ENCODE data around the gene MYMK. TPM values are rescaled to one million over a fixed set of nuclear protein-coding genes. Genes with fewer than 3 reads are reported as not detected.

The MYMK gene
- total RNA-seq, 1 experiment from 2014 or later = 0.64 TPM

DNA sequence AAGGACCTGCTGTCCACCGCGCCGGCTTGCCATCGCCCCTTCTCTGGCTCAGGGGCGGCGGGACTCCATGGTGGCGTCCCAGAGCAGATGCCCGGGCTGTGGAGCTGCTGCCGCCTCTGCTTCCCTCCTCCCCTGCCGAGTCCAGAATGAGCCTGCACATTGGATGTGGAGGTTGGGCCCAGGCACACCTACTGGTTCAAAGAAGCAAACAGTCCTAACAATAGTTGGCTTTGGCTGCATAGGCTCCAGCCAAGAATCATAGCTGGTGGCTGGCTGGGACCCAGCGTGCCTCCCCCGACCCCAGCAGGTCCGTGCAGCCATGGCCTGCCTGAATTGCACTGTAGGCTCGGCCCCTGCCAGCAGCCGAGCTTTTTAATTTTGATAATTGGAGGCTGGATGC lies 35.6 kb upstream of the MYMK start:
- no peak for DNase-seq (ENCODE audit: low spot score)
- in situ Hi-C loops (cut with HindIII; ENCODE audit: low sequenced_read_pairs) = no loop called here

- no peak for DNase-seq (ENCODE audit: low spot score)
- in situ Hi-C loops (cut with HindIII; ENCODE audit: low sequenced_read_pairs) = no loop called here
Measured at GRCh38 chr9:133558191-133559126, 33.7 kb upstream of the MYMK start.

DNA sequence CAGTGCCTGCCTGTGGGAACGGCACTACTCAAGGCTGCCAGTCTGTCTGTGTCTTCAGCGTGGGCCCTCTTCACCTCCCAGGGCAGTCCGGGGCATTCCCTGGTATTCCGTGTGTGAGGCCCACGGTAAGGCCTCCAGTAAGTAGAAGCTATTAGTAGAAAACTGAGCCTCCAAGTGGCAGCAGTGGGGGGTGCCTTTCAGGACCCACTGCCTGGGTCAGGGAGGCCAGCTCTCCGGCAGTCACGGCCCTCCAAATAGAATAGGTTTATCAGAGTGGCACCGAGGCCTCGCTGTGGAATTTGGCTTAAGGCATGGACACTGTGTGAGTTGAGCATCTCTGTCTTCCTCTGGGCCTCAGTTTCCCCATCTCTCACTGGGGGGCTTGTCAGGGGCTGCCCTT lies 32.8 kb upstream of the MYMK start:
- in situ Hi-C loops (cut with HindIII; ENCODE audit: low sequenced_read_pairs) = no loop called here
- no peak for DNase-seq (ENCODE audit: low spot score)

DNA sequence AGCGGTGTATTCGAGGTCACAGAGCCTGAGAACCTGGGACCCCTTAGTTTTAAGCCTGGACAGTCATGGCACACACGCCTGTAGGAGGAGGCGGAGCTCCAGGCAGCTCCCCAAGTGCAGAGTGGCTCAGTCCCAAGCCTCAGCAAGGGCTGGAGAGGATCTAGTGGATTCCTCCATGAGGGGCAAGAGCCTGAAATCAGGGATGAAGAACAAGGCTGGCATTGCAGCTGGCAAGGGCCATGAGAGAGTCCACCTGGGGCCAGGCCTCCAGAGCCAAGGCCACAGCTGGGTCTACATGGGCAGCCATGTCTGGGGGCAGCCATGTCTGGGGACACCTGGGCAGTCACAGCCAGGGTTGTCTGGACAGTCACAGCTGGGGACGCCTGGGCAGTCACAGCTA lies 31.6 kb upstream of the MYMK start:
- DNase-seq (ENCODE audit: low spot score) = no peak
- in situ Hi-C loops (cut with HindIII; ENCODE audit: low sequenced_read_pairs) = no loop called here

DNA sequence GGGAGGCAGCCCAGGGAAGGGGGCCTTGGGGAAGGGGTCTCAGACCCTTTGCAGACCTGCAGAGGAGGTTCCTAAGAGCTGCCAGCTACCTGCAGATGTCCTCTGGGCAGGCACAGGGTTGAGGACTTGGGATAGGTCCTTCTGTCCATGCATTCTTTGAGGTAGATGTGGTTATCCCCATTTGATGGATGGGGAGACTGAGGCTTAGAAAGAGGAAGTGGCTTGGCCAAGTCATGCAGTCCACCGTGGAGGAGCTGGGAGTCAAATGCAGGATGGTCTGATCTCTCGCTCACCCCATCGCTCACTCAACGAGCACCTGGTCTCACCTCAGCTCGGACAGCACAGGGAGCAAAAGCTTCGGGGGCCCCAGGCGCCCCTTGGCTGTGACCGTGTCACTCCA lies 30.0 kb upstream of the MYMK start:
- no peak for DNase-seq (ENCODE audit: low spot score)
- in situ Hi-C loops (cut with HindIII; ENCODE audit: low sequenced_read_pairs) = no loop called here

DNA sequence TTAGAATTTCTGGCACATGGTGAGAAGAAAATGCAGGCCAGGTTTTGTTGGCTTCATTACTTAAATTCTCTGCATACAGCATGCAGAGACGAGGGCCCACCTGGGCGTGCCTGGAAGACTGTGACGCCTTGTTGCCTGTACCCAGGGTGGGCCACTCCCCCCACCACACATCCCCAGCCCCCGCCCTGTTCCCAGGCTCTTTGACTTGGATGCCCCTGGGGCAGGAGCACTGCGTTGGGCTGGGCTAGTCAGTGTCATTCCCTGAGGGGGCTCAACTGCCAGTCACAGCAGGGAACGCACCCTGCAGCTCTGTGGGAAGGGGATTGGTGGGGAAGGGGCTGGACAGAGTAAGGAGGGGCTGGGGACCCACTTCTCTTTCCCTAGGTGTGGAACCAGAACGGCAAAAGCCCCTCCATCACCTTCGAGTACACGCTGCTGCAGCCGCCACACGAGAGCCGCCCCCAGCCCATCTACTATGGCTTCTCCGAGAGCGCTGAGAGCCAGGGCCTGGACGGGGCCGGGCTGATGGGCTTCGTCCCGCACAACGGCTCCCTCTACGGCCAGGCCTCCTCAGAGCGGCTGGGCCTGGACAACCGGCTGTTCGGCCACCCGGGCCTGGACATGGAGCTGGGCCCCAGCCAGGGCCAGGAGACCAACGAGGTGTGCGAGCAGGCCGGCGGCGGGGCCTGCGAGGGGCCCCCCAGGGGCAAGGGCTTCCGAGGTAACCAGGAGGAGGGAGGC lies 29.4 kb upstream of the MYMK start:
- in situ Hi-C loops (cut with HindIII; ENCODE audit: low sequenced_read_pairs) = no loop called here

DNA sequence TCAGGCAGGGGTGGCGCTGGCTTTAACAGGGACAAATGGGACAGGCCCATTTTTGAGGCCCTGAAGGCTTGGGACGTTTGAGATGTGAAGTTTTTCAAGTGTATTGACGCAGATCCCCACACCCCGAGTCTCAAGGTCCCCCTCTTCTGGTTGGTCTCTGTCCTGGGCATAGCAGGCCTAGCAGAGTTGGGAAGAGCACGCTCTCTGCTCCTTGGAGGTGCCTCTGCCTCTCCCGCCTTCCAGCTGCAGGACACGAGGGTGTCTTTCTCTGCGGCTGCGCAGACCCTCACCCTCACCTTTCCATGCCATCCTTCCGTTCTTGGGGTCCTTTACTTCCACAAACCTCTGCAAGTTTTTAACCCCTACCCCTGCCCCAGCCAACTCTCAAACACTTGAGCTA lies 28.4 kb upstream of the MYMK start:
- DNase-seq (ENCODE audit: low spot score) = no peak
- in situ Hi-C loops (cut with HindIII; ENCODE audit: low sequenced_read_pairs) = no loop called here

More for the DNA sequence above, 29.4 kb upstream of the MYMK start:
- DNase-seq (ENCODE audit: low spot score) = no peak

GRCh38 chr9:133552236-133552635 lies 27.5 kb upstream of the MYMK start:
- no peak for DNase-seq (ENCODE audit: low spot score)
- in situ Hi-C loops (cut with HindIII; ENCODE audit: low sequenced_read_pairs) = no loop called here

- in situ Hi-C loops (cut with HindIII; ENCODE audit: low sequenced_read_pairs) = no loop called here
- DNase-seq (ENCODE audit: low spot score) = no peak
Measured at GRCh38 chr9:133551446-133551845, 26.7 kb upstream of the MYMK start.

DNA sequence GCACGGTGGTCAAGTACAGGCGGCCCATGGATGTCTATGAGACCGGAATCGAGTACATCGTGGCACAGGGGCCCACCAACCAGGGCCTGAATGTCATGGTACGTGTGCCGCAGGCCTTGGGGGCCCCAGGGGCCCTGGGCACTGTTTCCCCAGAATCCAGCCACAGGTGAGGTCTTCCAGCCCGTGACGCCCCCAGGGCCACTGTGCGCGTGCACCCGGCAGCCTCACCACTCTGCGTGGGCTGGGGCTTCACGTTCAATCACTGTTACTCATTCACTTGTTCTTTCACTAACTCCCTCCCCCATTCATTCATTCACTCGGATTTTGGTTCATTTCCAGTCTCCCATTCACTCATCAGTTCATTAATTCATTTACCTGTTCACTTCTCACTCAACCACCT lies 22.4 kb upstream of the MYMK start:
- in situ Hi-C loops (cut with HindIII; ENCODE audit: low sequenced_read_pairs) = no loop called here
- no peak for DNase-seq (ENCODE audit: low spot score)

DNA sequence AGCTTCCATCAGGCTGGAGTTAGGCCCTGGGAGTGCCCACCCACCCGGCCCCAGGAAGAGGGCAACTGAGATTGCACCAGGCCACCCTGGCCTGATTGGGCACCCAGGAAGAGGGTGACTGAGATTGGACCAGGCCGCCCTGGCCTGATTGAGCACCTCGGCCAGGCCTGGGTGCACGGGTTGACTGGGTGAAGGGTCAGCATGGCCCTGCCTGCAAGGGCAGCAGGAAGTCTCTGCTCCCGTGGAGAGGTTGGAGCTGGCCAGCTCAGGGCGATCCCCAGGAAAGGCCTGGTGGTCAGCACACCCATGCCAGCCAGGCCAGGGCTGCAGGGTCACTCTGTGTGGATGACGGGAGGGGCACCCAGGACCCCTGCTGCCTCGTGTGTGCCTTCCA lies 21.5 kb upstream of the MYMK start:
- in situ Hi-C loops (cut with HindIII; ENCODE audit: low sequenced_read_pairs) = no loop called here
- DNase-seq (ENCODE audit: low spot score) = no peak

- no peak for DNase-seq (ENCODE audit: low spot score)
- in situ Hi-C loops (cut with HindIII; ENCODE audit: low sequenced_read_pairs) = no loop called here
Measured at GRCh38 chr9:133545494-133546286, 20.9 kb upstream of the MYMK start.

- in situ Hi-C loops (cut with HindIII; ENCODE audit: low sequenced_read_pairs) = no loop called here
- no peak for DNase-seq (ENCODE audit: low spot score)
Measured at GRCh38 chr9:133543772-133544467, 19.2 kb upstream of the MYMK start.

- in situ Hi-C loops (cut with HindIII; ENCODE audit: low sequenced_read_pairs) = no loop called here
- DNase-seq (ENCODE audit: low spot score) = no peak
Measured at GRCh38 chr9:133542002-133542401, 17.2 kb upstream of the MYMK start.

DNA sequence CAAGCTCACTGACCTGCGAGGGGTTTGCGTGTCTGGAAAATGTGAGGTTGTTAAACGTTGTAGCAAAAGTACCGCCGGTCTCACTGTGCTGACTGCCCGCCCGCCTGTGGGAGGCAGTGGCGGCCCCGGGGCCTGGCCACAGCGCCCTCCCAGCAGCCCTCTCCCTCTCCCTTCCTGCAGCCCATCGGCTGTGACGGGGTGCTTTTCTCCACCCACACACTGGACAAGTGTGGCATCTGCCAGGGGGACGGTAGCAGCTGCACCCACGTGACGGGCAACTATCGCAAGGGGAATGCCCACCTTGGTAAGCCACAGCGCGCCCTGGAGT lies 15.9 kb upstream of the MYMK start:
- DNase-seq (ENCODE audit: low spot score) = no peak
- in situ Hi-C loops (cut with HindIII; ENCODE audit: low sequenced_read_pairs) = no loop called here

- no peak for DNase-seq (ENCODE audit: low spot score)
- in situ Hi-C loops (cut with HindIII; ENCODE audit: low sequenced_read_pairs) = no loop called here
Measured at GRCh38 chr9:133539991-133540697, 15.4 kb upstream of the MYMK start.

GRCh38 chr9:133538851-133539833 lies 14.4 kb upstream of the MYMK start:
- no peak for DNase-seq (ENCODE audit: low spot score)
- in situ Hi-C loops (cut with HindIII; ENCODE audit: low sequenced_read_pairs) = no loop called here

- in situ Hi-C loops (cut with HindIII; ENCODE audit: low sequenced_read_pairs) = no loop called here
- no peak for DNase-seq (ENCODE audit: low spot score)
Measured at GRCh38 chr9:133538176-133538575, 13.4 kb upstream of the MYMK start.

All from G401 (cell line).